IMR-90 (cell line): ENCODE results near the gene KBTBD12.

Experiments used
- MXI1 ChIP-seq: IDR thresholded peaks from 2 replicates; pipeline ENCODE4 v1.6.1; 2012; ENCODE audit warnings: low read depth, mild to moderate bottlenecking, low read length, moderate library complexity, borderline replicate concordance
- POLR2A ChIP-seq: IDR thresholded peaks from 2 replicates; pipeline ENCODE4 v1.6.1; 2012; ENCODE audit warnings: mild to moderate bottlenecking, low read depth, low read length
- USF2 ChIP-seq: fragments of 150-350 bp; IDR thresholded peaks from 2 replicates; pipeline ENCODE4 v1.6.1; 2017; ENCODE audit warnings: mild to moderate bottlenecking, antibody characterized with exemption, low read length, low read depth

- TF ChIP-seq MXI1 (no peak), POLR2A (no peak), USF2 (no peak)
These were observed 97.0 kb downstream of the KBTBD12 start for GRCh38 chr3:128012050-128012449.
